NCI-H2227 (cell line): Measurements from ENCODE around the gene MYO10.

ENCODE experiments used
- DNase-seq: peaks from one replicate; lab custom pipeline; 2025; ENCODE audit not compliant: unreplicated experiment; lab: John Stamatoyannopoulos, UW

Gene MYO10

GRCh38 chr5:16826379-16827125 is 109.5 kb downstream of the MYO10 start:
- DNase-seq = no peak

- DNase-seq = no peak
These were observed 116.4 kb downstream of the MYO10 start for GRCh38 chr5:16819522-16820167.

GRCh38 chr5:16815432-16815831 is 120.7 kb downstream of the MYO10 start:
- no peak for DNase-seq

GRCh38 chr5:16812911-16813310 is 123.2 kb downstream of the MYO10 start:
- no peak for DNase-seq

- DNase-seq = no peak
These were observed 123.6 kb downstream of the MYO10 start for GRCh38 chr5:16812448-16812847.

GRCh38 chr5:16810208-16810854 is 125.8 kb downstream of the MYO10 start:
- no peak for DNase-seq

GRCh38 chr5:16809395-16810207 is 126.5 kb downstream of the MYO10 start:
- DNase-seq = no peak

- DNase-seq = no peak
These were observed 127.1 kb downstream of the MYO10 start for GRCh38 chr5:16809010-16809394.

GRCh38 chr5:16808021-16808420 is 128.1 kb downstream of the MYO10 start:
- DNase-seq = no peak

- no peak for DNase-seq
These were observed 128.6 kb downstream of the MYO10 start for GRCh38 chr5:16807547-16807864.

GRCh38 chr5:16806711-16807546 is 129.2 kb downstream of the MYO10 start:
- DNase-seq = no peak

- no peak for DNase-seq
These were observed 130.6 kb downstream of the MYO10 start for GRCh38 chr5:16805486-16805885.

- no peak for DNase-seq
These were observed 132.3 kb downstream of the MYO10 start for GRCh38 chr5:16803831-16804230.

- DNase-seq = no peak
These were observed 135.6 kb downstream of the MYO10 start for GRCh38 chr5:16800477-16800876.

- no peak for DNase-seq
These were observed 136.3 kb downstream of the MYO10 start for GRCh38 chr5:16799796-16800195.

- no peak for DNase-seq
These were observed 138.1 kb downstream of the MYO10 start for GRCh38 chr5:16797951-16798350.

- DNase-seq = no peak
These were observed 141.7 kb downstream of the MYO10 start for GRCh38 chr5:16794269-16794913.

GRCh38 chr5:16792598-16793275 is 143.4 kb downstream of the MYO10 start:
- DNase-seq = no peak

GRCh38 chr5:16791904-16792597 is 144.0 kb downstream of the MYO10 start:
- DNase-seq = no peak
